ENCODE measurements around the gene DYNLL1. TPM values are rescaled to one million over a fixed set of nuclear protein-coding genes. Genes with fewer than 3 reads are reported as not detected.

DYNLL1 gene
- total and polyA plus RNA-seq, 2 of the 13 experiments (the other 11 are each of a cell fraction or from before 2014, with no cell fraction given) = 271 to 294 TPM

- TF ChIP-seq CTCF (CRISPR knock-in tag; IDR thresholded peaks at IDR 0.05) (peak; percentile 52), ZNF280D (CRISPR knock-in tag; IDR thresholded peaks at IDR 0.05) (no peak)
These were observed 38.8 kb upstream of the DYNLL1 start (continued) for GRCh38 chr12:120457133-120457532.

GRCh38 chr12:120460157-120460556 is 35.8 kb upstream of the DYNLL1 start:
- FAIRE-seq (no peak), ATAC-seq (no peak), DNase-seq (ENCODE audit: low spot score) (no peak)
- no peaks in the 10 kb centered on the region for H3K9me3 ChIP-seq (ENCODE audit: low read length)
- H3K9ac ChIP-seq (ENCODE audit: insufficient read depth, low read depth, low read length) = no peak overlapping the region
- ChIA-PET POLR2A (no interaction called here), CTCF (ENCODE audit: low intra/inter-chr PET ratio, low total read pairs) (no interaction called here)
- in situ Hi-C loops (cut with HindIII; ENCODE audit: extremely low pct_ligation_motif_present, low pct_unique_long_range_greater_than_20kb) = no loop called here
- H3K4me2 ChIP-seq (ENCODE audit: low read depth, low read length) = no peak overlapping the region
- H4K20me1 ChIP-seq (ENCODE audit: insufficient read depth, low read length) = peaks cover 7% of the 10 kb centered on the region; the same call in 1 of the 2 replicates
- H3K79me2 ChIP-seq (ENCODE audit: insufficient read depth, low read length) = peaks cover 2% of the 10 kb centered on the region
- TF ChIP-seq ZNF597 (CRISPR knock-in tag; IDR thresholded peaks at IDR 0.05) (no peak), HBP1 (CRISPR knock-in tag; IDR thresholded peaks at IDR 0.05; ENCODE audit: low read depth) (no peak), RBM22 (optimal IDR thresholded peaks at IDR 0.05; ENCODE audit: low read length) (peak; percentile 85), ZNF180 (CRISPR knock-in tag; IDR thresholded peaks at IDR 0.05; ENCODE audit: borderline replicate concordance, low read depth) (no peak), SOX5 (CRISPR knock-in tag; IDR thresholded peaks at IDR 0.05; ENCODE audit: borderline replicate concordance) (no peak)
- H3K4me3 ChIP-seq (replicated peaks in 1 of 3; ENCODE audit: insufficient read depth in 1 of 3, low read depth in 2 of 3, low read length in 3 of 3) = no peak overlapping the region
- H3K27ac ChIP-seq (ENCODE audit: extremely low read length, insufficient read depth, low read length) = no peak overlapping the region
- H3K4me1 ChIP-seq (ENCODE audit: insufficient read depth, low read length) = no peaks in the 10 kb centered on the region
- peaks cover 34 to 81% of the 10 kb centered on the region in 2 experiments for H3K36me3 ChIP-seq (replicated peaks in 1 of 2; ENCODE audit: control insufficient read depth in 1 of 2, insufficient read depth in 2 of 2, low read length in 2 of 2)
- BruUV-seq (replicated peaks) = TSS peak; percentile 33
- H3K27me3 ChIP-seq (ENCODE audit: control insufficient read depth in 1 of 2, insufficient read depth in 2 of 2, low read length in 2 of 2) = no peaks in the 10 kb centered on the region
- intact Hi-C loops (cut with micrococcal nuclease; ENCODE audit: unreplicated experiment) = no loop called here
- no peak overlapping the region for H2AFZ ChIP-seq (ENCODE audit: low read length)
- 93% methylated on average over 3 of the region's 3 CpGs for WGBS (ENCODE audit: low lambda C conversion rate)
